ENCODE measurements around the gene ZMAT2.
A peak's percentile ranks its signal among the peaks of the same experiment; 100 is the strongest.

Gene ZMAT2

GRCh38 chr5:140725799-140726471 lies 25.7 kb downstream of the ZMAT2 start (continued):
- TF ChIP-seq REST (tag by site-specific recombination; IDR thresholded peaks at IDR 0.05) = peak; percentile 95
- TF ChIP-seq ZNF623 (tag by site-specific recombination; IDR thresholded peaks at IDR 0.05) = peak; percentile 16; the same call in 1 of the 2 replicates
- peak; percentile 80 for TF ChIP-seq KLF8 (tag by site-specific recombination; IDR thresholded peaks at IDR 0.05)
- TF ChIP-seq MEIS1 (CRISPR knock-in tag; IDR thresholded peaks at IDR 0.05; ENCODE audit: borderline replicate concordance) = peak; percentile 85; the same call in 1 of the 2 replicates
- peak; percentile 79 for TF ChIP-seq PRDM10 (tag by site-specific recombination; IDR thresholded peaks at IDR 0.05)
- TF ChIP-seq GFI1B (tag by site-specific recombination; IDR thresholded peaks at IDR 0.05) = peak; percentile 42; the same call in 1 of the 2 replicates
- TF ChIP-seq OVOL3 (tag by site-specific recombination; IDR thresholded peaks at IDR 0.05) = peak; percentile 17; the same call in 1 of the 2 replicates
- peak; percentile 85; the same call in 1 of the 2 replicates for TF ChIP-seq ZNF2 (tag by site-specific recombination; IDR thresholded peaks at IDR 0.05)
- TF ChIP-seq ZNF645 (tag by site-specific recombination; IDR thresholded peaks at IDR 0.05) = no peak
- TF ChIP-seq ZFHX2 (tag by site-specific recombination; conservative IDR thresholded peaks at IDR 0.05) = peak; percentile 34; the same call in 1 of the 2 replicates
- TF ChIP-seq ZNF341 (tag by site-specific recombination; IDR thresholded peaks at IDR 0.05; ENCODE audit: low read depth) = peak; percentile 69
- TF ChIP-seq SCRT1 (tag by site-specific recombination; IDR thresholded peaks at IDR 0.05; ENCODE audit: borderline replicate concordance) = no peak
- peak; percentile 93; the same call in 1 of the 2 replicates for TF ChIP-seq ZNF501 (tag by site-specific recombination; IDR thresholded peaks at IDR 0.05)
- no peak for TF ChIP-seq BCL11B (tag by site-specific recombination; IDR thresholded peaks at IDR 0.05; ENCODE audit: low read depth)
- peak; percentile 23; the same call in 1 of the 2 replicates for TF ChIP-seq ZBTB7A (tag by site-specific recombination; IDR thresholded peaks at IDR 0.05; ENCODE audit: low read depth)
- TF ChIP-seq OSR2 (tag by site-specific recombination; IDR thresholded peaks at IDR 0.05) = no peak
- TF ChIP-seq ZNF280D (tag by site-specific recombination; IDR thresholded peaks at IDR 0.05) = 0 out of 2 replicates have a peak, but pooled peaks have one; percentile 74
- TF ChIP-seq ZNF677 (tag by site-specific recombination; IDR thresholded peaks at IDR 0.05) = no peak
- no peak for TF ChIP-seq ZNF132 (tag by site-specific recombination; IDR thresholded peaks at IDR 0.05; ENCODE audit: borderline replicate concordance)
- TF ChIP-seq SCRT2 (tag by site-specific recombination; IDR thresholded peaks at IDR 0.05) = peak; percentile 30; the same call in 1 of the 2 replicates
- TF ChIP-seq, protein P1, sequence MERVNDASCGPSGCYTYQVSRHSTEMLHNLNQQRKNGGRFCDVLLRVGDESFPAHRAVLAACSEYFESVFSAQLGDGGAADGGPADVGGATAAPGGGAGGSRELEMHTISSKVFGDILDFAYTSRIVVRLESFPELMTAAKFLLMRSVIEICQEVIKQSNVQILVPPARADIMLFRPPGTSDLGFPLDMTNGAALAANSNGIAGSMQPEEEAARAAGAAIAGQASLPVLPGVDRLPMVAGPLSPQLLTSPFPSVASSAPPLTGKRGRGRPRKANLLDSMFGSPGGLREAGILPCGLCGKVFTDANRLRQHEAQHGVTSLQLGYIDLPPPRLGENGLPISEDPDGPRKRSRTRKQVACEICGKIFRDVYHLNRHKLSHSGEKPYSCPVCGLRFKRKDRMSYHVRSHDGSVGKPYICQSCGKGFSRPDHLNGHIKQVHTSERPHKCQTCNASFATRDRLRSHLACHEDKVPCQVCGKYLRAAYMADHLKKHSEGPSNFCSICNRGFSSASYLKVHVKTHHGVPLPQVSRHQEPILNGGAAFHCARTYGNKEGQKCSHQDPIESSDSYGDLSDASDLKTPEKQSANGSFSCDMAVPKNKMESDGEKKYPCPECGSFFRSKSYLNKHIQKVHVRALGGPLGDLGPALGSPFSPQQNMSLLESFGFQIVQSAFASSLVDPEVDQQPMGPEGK (tag by site-specific recombination; IDR thresholded peaks at IDR 0.05) = peak; percentile 48; the same call in 1 of the 2 replicates
- TF ChIP-seq ZNF23 (tag by site-specific recombination; IDR thresholded peaks at IDR 0.05; ENCODE audit: borderline replicate concordance) = no peak
- TF ChIP-seq ATF2 (tag by site-specific recombination; IDR thresholded peaks at IDR 0.05; ENCODE audit: low read depth) = peak; percentile 71
- no peak for TF ChIP-seq ZNF292 (tag by site-specific recombination; IDR thresholded peaks at IDR 0.05; ENCODE audit: borderline replicate concordance, low read depth)

Data from HEK293 (cell line).